ENCODE measurements around the gene BNIP3. TPM values are rescaled to one million over a fixed set of nuclear protein-coding genes. Genes with fewer than 3 reads are reported as not detected.

The BNIP3 gene
- total and polyA plus RNA-seq, 2 donors = 22.7 to 38.3 TPM

DNA sequence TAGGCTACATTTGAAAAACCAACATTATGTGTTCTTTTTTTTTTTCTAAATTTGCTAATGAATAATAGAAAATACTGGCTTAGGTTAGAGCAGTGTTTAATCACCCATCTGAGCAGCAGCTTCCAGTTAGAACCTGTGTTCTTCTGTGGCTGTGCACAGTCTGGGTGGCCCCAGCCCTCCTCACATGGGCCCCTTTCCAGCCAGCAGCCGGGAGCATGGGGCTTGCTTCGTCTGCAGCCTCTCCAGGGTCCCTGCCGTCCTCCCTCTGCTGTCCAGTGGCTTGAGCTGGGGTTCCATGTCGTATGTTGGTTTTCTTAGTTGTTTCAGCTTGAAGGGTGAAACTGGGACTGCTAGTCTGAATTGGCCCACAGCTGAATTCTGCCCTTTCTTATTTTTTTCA, 37.3 kb downstream of the BNIP3 start:
- Histone ChIP-seq H3K9me3 (ENCODE audit: control insufficient read depth in 2 of 2, insufficient read depth in 1 of 2, low read length in 1 of 2) (no peaks in the 10 kb centered on the region), H3K27me3 (ENCODE audit: control insufficient read depth in 2 of 2, insufficient read depth in 1 of 2, low read length in 1 of 2) (no peaks in the 10 kb centered on the region), H3K4me3 (ENCODE audit: low read length in 2 of 2) (no peak overlapping the region), H3K4me1 (ENCODE audit: control insufficient read depth in 2 of 2, insufficient read depth in 2 of 2, low read length in 2 of 2) (peaks cover 0 to 3% of the 10 kb centered on the region in 2 donors), H3K27ac (ENCODE audit: low read depth in 1 of 2, low read length in 1 of 2) (no peak overlapping the region), H3K36me3 (ENCODE audit: control insufficient read depth in 2 of 2, insufficient read depth in 2 of 2, low read length in 1 of 2) (peaks cover 78% of the 10 kb centered on the region in 2 donors)
- DNase-seq (ENCODE audit: low read depth in 6 of 9, low spot score in 9 of 9) = no peak
- 97% methylated on average over 4 of the region's 4 CpGs for WGBS

DNA sequence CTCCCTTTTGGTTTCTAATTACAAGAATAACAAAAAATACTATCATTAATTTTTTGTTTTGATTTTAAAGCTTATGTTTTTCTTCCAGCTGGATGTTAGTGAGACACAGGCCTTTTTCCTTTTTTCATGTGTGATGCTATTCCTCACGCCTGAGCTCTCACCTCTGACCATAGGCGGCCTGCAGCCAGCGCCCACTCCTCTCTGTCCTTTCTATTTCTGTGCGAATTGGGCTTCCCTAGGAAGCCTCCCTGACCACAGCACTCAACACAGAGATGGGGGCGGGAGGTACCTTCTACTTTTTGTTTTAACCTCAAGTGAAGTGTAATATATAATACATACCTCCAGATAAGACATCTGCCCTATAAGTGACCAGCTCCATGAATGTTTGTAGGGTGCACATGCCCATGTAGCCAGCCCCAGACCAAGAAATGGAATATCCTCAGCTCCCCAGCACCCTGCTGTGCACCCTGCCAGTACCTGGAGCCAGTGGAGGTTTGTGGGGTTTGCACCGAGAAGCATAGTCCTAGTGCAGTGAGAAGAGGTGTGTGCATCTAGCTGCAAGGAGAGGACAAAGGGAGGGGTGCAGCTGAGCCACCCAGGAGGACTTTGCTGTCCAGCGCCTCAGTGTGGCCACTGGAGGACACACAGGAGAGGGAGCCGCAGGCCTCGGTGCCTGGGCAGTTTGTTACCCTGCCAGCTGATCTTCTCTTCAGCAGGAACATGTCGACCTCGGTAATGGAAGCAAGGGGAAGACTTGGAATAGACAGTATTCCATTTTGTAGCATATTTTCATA, 38.5 kb downstream of the BNIP3 start:
- no peak for DNase-seq (ENCODE audit: low read depth in 6 of 9, low spot score in 9 of 9)

DNA sequence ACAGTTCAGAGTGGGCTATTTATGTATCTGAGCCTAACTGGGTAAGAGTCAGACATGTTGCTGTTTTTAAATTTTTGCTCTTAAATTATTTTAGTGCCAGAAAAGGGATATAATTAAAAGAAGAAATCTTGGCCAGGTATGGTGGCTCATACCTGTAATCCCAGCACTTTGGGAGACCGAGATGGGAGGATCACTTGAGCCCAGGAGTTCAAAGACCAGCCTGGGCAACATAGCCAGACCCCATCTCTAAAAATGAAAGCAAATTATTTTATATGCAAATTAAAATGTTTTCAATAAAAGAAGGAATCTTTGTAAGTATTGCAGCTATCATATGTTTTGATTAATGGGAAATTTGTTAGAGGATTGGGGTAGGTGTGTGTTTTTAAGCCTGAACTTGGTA, 39.3 kb downstream of the BNIP3 start:
- Histone ChIP-seq H3K9me3 (ENCODE audit: control insufficient read depth in 2 of 2, insufficient read depth in 1 of 2, low read length in 1 of 2) (no peaks in the 10 kb centered on the region), H3K4me3 (ENCODE audit: low read length in 2 of 2) (no peak overlapping the region), H3K36me3 (ENCODE audit: control insufficient read depth in 2 of 2, insufficient read depth in 2 of 2, low read length in 1 of 2) (peaks cover 72 to 74% of the 10 kb centered on the region in 2 donors), H3K4me1 (ENCODE audit: control insufficient read depth in 2 of 2, insufficient read depth in 2 of 2, low read length in 2 of 2) (peaks cover 0 to 3% of the 10 kb centered on the region in 2 donors), H3K27me3 (ENCODE audit: control insufficient read depth in 2 of 2, insufficient read depth in 1 of 2, low read length in 1 of 2) (no peaks in the 10 kb centered on the region), H3K27ac (ENCODE audit: low read depth in 1 of 2, low read length in 1 of 2) (no peak overlapping the region)
- 100% methylated on average over 1 of the region's 1 CpG for WGBS
- DNase-seq (ENCODE audit: low read depth in 6 of 9, low spot score in 9 of 9) = no peak

More for the DNA sequence above, 38.5 kb downstream of the BNIP3 start:
- WGBS = 96% methylated on average over 11 of the region's 11 CpGs
- Histone ChIP-seq H3K27ac (ENCODE audit: low read depth in 1 of 2, low read length in 1 of 2) (no peak overlapping the region), H3K4me1 (ENCODE audit: control insufficient read depth in 2 of 2, insufficient read depth in 2 of 2, low read length in 2 of 2) (peaks cover 0 to 3% of the 10 kb centered on the region in 2 donors), H3K9me3 (ENCODE audit: control insufficient read depth in 2 of 2, insufficient read depth in 1 of 2, low read length in 1 of 2) (no peaks in the 10 kb centered on the region), H3K4me3 (ENCODE audit: low read length in 2 of 2) (no peak overlapping the region), H3K27me3 (ENCODE audit: control insufficient read depth in 2 of 2, insufficient read depth in 1 of 2, low read length in 1 of 2) (no peaks in the 10 kb centered on the region), H3K36me3 (ENCODE audit: control insufficient read depth in 2 of 2, insufficient read depth in 2 of 2, low read length in 1 of 2) (peaks cover 72 to 74% of the 10 kb centered on the region in 2 donors)

DNA sequence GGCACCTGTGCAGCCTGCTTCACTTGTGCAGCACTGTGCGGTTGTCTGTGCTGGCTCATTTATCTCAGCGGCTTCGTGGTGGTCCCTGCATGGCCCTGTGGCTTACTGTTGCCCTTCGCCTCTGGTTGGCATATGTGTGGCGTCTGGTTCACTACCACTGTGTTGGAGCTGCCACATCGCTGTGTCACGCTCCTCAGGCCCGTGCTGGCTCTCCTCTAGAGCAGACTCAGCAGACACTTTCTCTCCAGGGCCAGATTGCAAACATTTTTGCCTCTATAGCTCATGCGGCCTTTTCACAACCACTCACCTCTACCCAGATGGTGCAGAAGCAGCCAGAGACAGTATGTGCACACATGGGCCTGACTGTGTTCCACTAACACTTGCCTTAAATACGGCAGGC, 43.0 kb downstream of the BNIP3 start:
- DNase-seq (ENCODE audit: low read depth in 6 of 9, low spot score in 9 of 9) = no peak
- peaks cover 8 to 14% of the 10 kb centered on the region in 2 donors for H3K4me1 ChIP-seq (ENCODE audit: control insufficient read depth in 2 of 2, insufficient read depth in 2 of 2, low read length in 2 of 2)
- no peak overlapping the region for H3K27ac ChIP-seq (ENCODE audit: low read depth in 1 of 2, low read length in 1 of 2)
- no peak overlapping the region for H3K4me3 ChIP-seq (ENCODE audit: low read length in 2 of 2)
- no peaks in the 10 kb centered on the region for H3K27me3 ChIP-seq (ENCODE audit: control insufficient read depth in 2 of 2, insufficient read depth in 1 of 2, low read length in 1 of 2)
- H3K9me3 ChIP-seq (ENCODE audit: control insufficient read depth in 2 of 2, insufficient read depth in 1 of 2, low read length in 1 of 2) = no peaks in the 10 kb centered on the region
- 98% methylated on average over 10 of the region's 10 CpGs for WGBS
- peaks cover 56 to 59% of the 10 kb centered on the region in 2 donors for H3K36me3 ChIP-seq (ENCODE audit: control insufficient read depth in 2 of 2, insufficient read depth in 2 of 2, low read length in 1 of 2)

DNA sequence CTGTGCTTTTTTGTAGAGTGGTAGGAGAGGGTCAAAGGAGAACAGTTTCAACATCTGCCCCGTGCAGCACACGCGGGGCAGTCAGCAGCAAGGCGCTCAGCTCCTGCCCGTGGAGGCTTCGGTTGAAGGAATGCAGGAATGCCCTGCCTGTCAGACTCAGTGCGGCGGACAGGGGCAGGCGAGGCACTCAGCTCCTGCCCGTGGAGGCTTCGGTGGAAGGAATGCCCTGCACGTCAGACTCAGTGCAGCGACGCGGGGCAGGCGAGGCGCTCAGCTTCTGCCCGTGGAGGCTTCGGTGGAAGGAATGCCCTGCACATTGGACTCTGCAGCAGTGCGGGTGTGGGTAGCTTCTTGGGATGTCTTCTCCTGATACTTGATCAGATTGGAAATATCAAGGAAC, 43.9 kb downstream of the BNIP3 start:
- Histone ChIP-seq H3K4me1 (ENCODE audit: control insufficient read depth in 2 of 2, insufficient read depth in 2 of 2, low read length in 2 of 2) (peaks cover 8 to 16% of the 10 kb centered on the region in 2 donors), H3K4me3 (ENCODE audit: low read length in 2 of 2) (no peak overlapping the region), H3K9me3 (ENCODE audit: control insufficient read depth in 2 of 2, insufficient read depth in 1 of 2, low read length in 1 of 2) (no peaks in the 10 kb centered on the region), H3K27ac (ENCODE audit: low read depth in 1 of 2, low read length in 1 of 2) (no peak overlapping the region), H3K27me3 (ENCODE audit: control insufficient read depth in 2 of 2, insufficient read depth in 1 of 2, low read length in 1 of 2) (no peaks in the 10 kb centered on the region), H3K36me3 (ENCODE audit: control insufficient read depth in 2 of 2, insufficient read depth in 2 of 2, low read length in 1 of 2) (peaks cover 50 to 58% of the 10 kb centered on the region in 2 donors)
- WGBS = 98% methylated on average over 20 of the region's 20 CpGs
- DNase-seq (ENCODE audit: low read depth in 6 of 9, low spot score in 9 of 9) = no peak

DNA sequence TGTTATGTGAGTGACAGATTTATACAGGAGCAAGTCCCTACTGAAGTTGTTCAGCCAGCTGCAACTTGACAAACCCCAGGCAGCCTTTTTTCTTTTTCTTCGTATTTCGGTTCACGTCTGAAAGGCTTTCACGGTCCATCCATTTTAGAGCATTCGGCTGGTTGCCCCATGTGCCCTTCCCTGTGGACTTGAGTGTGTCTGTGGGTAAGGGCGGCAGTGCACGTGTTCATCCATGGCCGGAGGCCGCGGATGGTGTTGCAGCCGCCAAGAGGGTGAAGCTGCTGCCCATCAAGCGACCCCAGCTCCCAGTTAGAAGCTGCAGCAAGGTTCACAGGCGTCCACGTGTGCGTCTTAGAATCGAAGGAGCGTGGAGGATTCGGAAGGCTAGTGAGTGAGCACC, 45.0 kb downstream of the BNIP3 start:
- Histone ChIP-seq H3K4me3 (ENCODE audit: low read length in 2 of 2) (no peak overlapping the region), H3K27ac (ENCODE audit: low read depth in 1 of 2, low read length in 1 of 2) (no peak overlapping the region), H3K36me3 (ENCODE audit: control insufficient read depth in 2 of 2, insufficient read depth in 2 of 2, low read length in 1 of 2) (peaks cover 45 to 58% of the 10 kb centered on the region in 2 donors), H3K4me1 (ENCODE audit: control insufficient read depth in 2 of 2, insufficient read depth in 2 of 2, low read length in 2 of 2) (peaks cover 8 to 16% of the 10 kb centered on the region in 2 donors), H3K9me3 (ENCODE audit: control insufficient read depth in 2 of 2, insufficient read depth in 1 of 2, low read length in 1 of 2) (no peaks in the 10 kb centered on the region), H3K27me3 (ENCODE audit: control insufficient read depth in 2 of 2, insufficient read depth in 1 of 2, low read length in 1 of 2) (no peaks in the 10 kb centered on the region)
- 97% methylated on average over 18 of the region's 18 CpGs for whole genome bisulfite sequencing
- no peak for DNase-seq (ENCODE audit: low read depth in 6 of 9, low spot score in 9 of 9)

DNA sequence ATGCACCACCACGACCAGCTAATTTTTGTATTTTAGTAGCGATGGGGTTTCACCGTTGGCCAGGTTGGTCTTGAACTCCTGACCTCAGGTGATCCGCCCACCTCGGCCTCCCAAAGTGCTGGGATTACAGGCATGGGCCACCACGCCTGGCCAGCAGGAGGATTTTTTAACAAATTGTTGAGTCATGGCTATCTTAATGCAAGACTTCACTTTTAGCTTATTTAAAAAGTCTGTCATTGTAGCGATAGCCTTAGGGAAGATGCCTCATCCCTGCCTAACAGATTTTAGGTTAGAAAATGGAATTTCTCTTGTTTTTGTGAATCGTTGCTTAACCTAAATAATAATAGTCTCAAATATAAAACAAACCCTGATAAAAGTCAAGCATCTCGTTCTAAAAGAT, 45.4 kb downstream of the BNIP3 start:
- no peak for DNase-seq (ENCODE audit: low read depth in 6 of 9, low spot score in 9 of 9)

DNA sequence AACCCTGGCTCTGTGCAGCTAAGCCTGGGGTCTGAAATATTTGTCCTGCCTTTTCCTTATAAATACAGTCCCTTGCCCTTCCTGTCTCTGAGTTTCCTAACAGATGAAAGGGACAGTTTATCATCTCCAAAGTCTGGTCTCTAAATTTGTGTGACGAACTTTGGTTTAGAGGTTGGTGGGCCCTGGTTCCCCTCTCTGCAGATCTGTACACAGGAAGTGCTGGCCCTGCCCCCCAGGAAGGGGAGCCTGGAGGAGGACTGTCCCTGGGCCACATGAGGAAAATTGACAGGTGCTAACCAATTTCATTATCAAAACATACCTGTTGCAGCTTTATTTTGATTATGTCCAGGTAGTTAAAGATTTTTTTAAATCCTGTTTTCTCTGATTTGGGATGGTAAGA, 46.5 kb downstream of the BNIP3 start:
- no peak for DNase-seq (ENCODE audit: low read depth in 6 of 9, low spot score in 9 of 9)
- 36% methylated on average over 1 of the region's 1 CpG for WGBS
- no peaks in the 10 kb centered on the region for H3K27me3 ChIP-seq (ENCODE audit: control insufficient read depth in 2 of 2, insufficient read depth in 1 of 2, low read length in 1 of 2)
- no peaks in the 10 kb centered on the region for H3K9me3 ChIP-seq (ENCODE audit: control insufficient read depth in 2 of 2, insufficient read depth in 1 of 2, low read length in 1 of 2)
- H3K4me3 ChIP-seq (ENCODE audit: low read length in 2 of 2) = no peak overlapping the region
- H3K27ac ChIP-seq (ENCODE audit: low read depth in 1 of 2, low read length in 1 of 2) = peak overlapping the region in 1 of 2 donors; percentile 26
- H3K36me3 ChIP-seq (ENCODE audit: control insufficient read depth in 2 of 2, insufficient read depth in 2 of 2, low read length in 1 of 2) = peaks cover 31 to 44% of the 10 kb centered on the region in 2 donors
- peaks cover 8 to 30% of the 10 kb centered on the region in 2 donors for H3K4me1 ChIP-seq (ENCODE audit: control insufficient read depth in 2 of 2, insufficient read depth in 2 of 2, low read length in 2 of 2)

More for the DNA sequence above, 45.4 kb downstream of the BNIP3 start:
- no peaks in the 10 kb centered on the region for H3K9me3 ChIP-seq (ENCODE audit: control insufficient read depth in 2 of 2, insufficient read depth in 1 of 2, low read length in 1 of 2)
- no peak overlapping the region for H3K4me3 ChIP-seq (ENCODE audit: low read length in 2 of 2)
- no peaks in the 10 kb centered on the region for H3K27me3 ChIP-seq (ENCODE audit: control insufficient read depth in 2 of 2, insufficient read depth in 1 of 2, low read length in 1 of 2)
- 98% methylated on average over 9 of the region's 9 CpGs for WGBS
- H3K36me3 ChIP-seq (ENCODE audit: control insufficient read depth in 2 of 2, insufficient read depth in 2 of 2, low read length in 1 of 2) = peaks cover 40 to 54% of the 10 kb centered on the region in 2 donors
- H3K4me1 ChIP-seq (ENCODE audit: control insufficient read depth in 2 of 2, insufficient read depth in 2 of 2, low read length in 2 of 2) = peaks cover 8 to 21% of the 10 kb centered on the region in 2 donors
- H3K27ac ChIP-seq (ENCODE audit: low read depth in 1 of 2, low read length in 1 of 2) = no peak overlapping the region

DNA sequence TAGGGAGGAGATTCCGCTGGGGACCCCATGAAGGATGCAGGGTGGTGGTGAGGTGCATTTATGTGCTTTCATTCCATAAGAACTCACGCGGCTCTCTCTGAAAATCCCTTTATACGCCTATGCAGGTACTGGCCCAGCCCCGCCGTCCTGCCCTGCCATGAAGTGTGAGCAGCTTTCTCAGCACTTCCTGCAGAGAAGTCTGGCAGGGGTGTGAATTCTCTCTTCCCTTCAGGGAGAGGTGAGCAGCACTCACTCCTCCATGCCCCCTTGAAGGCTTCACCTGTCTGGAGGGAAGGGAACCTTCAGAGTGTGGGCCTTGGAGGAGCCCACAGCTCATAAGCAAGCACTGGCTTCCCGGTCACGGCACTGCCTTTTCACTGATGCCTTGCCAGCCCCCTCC, 47.0 kb downstream of the BNIP3 start:
- Histone ChIP-seq H3K4me1 (ENCODE audit: control insufficient read depth in 2 of 2, insufficient read depth in 2 of 2, low read length in 2 of 2) (peaks cover 8 to 30% of the 10 kb centered on the region in 2 donors), H3K27ac (ENCODE audit: low read depth in 1 of 2, low read length in 1 of 2) (peak overlapping the region in 1 of 2 donors; percentile 19), H3K27me3 (ENCODE audit: control insufficient read depth in 2 of 2, insufficient read depth in 1 of 2, low read length in 1 of 2) (no peaks in the 10 kb centered on the region), H3K36me3 (ENCODE audit: control insufficient read depth in 2 of 2, insufficient read depth in 2 of 2, low read length in 1 of 2) (peaks cover 30 to 45% of the 10 kb centered on the region in 2 donors), H3K9me3 (ENCODE audit: control insufficient read depth in 2 of 2, insufficient read depth in 1 of 2, low read length in 1 of 2) (no peaks in the 10 kb centered on the region), H3K4me3 (ENCODE audit: low read length in 2 of 2) (no peak overlapping the region)
- no peak for DNase-seq (ENCODE audit: low read depth in 6 of 9, low spot score in 9 of 9)
- 92% methylated on average over 8 of the region's 8 CpGs for WGBS
